HG02852 (cell line): ENCODE results near the gene HNRNPLL.

Experiments used
- ATAC-seq: cut with Tn5 transposase; IDR thresholded peaks from one replicate; pipeline ENCODE4 v1.9.1; 2021; ENCODE audit warnings: mild to moderate bottlenecking, moderate library complexity; ENCODE audit not compliant: unreplicated experiment

Gene HNRNPLL

DNA sequence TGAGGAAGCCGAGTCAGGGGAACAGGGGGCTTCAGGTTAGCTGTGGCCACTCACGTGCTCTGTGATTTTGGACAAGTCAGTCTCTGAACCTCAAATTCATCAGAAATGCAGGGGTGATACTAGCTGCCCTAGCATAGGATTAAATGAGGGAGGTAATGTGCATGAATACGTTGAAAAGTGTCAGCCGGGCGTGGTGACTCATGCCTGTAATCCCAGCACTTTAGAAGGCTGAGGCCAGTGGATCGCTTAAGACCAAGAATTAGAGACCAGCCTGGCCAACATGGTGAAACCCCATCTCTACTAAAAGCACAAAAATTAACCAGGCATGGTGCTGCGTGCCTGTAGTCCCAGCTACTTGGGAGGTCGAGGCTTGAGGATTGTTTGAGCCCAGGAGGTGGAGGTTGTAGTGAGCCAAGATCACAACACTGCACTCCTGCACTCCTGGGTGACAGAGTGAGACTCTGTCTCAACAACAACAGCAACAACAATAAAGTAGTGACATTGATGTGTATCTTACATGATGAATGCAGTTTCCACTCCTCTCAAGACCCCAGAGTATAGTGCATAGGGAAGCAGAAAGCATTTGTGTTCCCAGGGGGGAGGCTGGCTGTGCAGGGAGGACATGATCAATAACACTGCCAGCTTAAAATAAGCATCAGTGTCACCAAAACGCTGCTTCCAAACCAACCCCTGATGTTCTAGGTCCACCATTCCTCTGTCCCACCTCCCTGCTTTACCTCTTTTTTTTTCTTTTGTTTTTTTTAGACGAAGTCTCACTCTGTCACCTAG lies 68.8 kb downstream of the HNRNPLL start:
- ATAC-seq = no peak

DNA sequence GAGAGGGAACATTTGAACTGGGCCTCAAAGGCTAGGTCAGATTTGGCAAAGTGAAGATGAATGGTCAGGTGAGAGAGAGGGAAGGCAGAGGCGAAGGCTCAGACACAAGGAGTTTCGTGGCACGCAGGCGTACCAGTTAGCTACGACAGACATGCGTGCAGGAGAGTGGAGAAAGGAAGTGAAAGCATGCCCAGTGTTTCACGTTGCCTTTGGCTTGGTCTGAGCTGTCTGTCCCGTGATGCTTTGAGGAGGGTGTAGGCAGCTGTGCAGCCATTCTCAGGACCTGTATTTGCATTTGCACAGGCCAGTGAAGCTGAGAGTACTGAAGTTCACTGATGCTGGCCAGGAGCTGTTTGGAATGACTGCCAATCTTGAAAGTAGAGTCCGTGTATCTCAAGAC lies 69.5 kb downstream of the HNRNPLL start:
- peak; percentile 95 for ATAC-seq

DNA sequence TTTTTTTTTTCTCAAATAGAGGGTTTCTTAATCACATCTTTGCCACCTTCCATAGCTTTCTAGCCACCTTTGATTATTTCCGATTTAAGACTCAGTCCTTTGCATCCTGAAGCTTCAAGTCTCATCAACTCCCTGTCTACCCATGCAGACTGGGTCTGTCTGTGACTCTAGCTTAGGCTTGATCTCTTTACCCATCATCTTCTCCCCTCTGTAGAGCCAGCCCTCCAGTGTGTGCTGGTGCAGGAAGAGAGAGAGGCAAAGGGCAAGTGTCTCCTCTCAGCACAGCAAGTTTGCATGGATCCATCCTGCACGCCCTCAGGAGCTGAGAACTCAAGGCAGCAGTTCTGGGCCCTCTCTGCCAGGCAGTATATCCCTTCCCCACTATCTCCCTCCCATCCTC lies 70.4 kb downstream of the HNRNPLL start:
- ATAC-seq = no peak

DNA sequence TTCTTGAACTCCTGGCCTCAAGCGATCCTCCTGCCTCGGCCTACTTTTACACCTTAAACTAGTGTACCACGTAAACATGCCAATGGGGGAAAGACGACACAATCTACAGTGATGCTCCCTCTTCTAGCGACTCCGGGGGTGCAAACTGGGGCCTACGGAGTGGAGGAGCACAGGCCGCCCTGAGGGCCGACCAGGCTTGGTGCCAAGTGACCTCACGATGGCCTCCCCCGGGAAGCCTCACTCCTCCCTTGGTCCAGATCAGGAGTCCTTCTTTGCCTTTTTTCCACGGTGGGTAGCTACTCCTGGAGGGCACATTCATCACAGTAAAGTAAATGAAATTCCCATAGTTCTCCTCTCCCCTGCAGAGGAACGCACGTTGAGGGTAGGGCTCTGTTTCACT lies 73.5 kb downstream of the HNRNPLL start:
- ATAC-seq = no peak

DNA sequence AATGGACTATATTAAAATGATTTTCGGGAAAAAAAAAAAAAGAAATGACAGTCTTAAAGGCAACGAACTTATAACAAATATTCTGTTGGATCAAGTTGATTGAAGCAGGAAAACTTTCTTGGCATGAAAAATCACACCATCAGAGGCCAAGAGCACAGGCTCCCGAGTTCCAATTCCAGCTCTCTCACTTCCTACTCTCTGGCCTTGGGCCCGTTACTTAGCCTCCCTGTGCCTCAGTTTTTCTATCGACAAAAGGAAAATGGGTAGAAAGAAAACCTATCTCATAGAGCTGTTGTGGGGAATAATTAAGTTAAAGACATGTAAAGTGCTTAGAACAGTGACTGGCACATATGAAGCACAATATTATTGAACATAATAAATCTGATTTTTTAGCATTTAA lies 74.2 kb downstream of the HNRNPLL start:
- ATAC-seq = no peak

DNA sequence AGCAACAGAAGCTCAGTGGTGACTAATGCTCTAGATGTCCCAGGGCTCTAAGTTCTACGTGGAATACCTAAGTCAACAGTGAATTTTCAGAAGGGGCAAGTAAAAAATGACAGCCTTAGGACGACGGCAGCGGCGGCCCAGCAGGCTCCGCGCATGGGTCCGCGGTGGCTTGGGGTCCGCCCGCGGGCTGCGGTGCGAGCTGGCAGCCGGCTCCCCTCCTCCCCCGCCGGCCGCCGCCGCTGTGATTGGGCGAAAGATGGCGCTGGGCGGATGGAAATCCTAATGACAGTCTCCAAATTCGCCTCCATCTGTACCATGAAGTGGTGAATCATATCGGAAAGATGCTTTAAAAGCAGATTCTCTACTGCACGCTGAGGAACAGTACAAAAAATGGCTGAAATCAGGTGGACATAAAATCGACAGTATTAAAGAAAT lies 74.7 kb downstream of the HNRNPLL start:
- no peak for ATAC-seq

DNA sequence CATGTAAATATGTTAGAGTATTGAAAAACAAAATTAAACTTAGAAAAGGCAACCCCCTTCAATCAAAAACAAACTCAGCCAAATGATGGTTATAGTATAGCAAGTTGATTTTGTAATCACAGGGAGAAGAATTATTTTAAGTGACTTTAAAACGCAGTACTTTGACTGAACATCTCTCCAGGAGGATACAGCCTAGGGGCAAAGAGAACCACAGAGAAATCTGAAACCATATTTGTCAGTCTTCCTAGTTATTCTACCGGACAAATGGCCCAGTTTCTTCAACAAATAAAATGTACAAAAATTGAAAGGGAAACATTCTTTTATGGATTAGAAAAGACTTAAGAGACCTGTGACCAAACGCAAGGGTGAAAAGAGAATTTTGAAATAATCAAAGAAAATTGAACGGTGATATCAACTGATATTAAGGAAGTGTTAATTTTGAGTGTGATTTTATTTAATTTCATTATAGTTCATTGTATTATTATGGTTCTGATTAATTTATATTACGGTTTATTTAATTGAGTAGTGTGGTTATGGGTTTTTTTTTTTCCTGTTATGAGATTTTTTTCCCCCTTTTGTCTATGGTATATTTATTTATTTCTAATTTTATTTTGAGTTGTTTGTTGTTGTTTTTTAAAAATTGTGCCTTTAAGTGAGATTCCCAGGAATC lies 75.3 kb downstream of the HNRNPLL start:
- no peak for ATAC-seq

DNA sequence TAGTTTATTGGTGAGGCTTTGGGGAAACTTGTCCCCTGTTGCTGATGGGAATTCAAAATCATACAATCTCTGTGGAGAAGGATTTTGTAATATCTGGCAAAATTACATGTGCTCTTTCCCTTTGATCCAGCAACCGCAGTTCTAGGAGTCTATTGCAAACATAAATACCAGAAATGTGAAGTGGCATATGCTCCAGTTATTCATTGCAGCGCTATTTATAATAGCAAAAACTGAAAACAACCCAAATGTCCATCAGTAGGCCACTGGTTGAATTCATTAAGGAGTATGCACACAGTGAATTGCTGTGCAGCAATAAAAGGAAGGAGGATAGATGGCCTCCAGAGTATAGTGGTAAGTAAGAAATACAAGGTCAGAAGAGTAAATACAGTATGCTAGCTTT lies 76.5 kb downstream of the HNRNPLL start:
- no peak for ATAC-seq

DNA sequence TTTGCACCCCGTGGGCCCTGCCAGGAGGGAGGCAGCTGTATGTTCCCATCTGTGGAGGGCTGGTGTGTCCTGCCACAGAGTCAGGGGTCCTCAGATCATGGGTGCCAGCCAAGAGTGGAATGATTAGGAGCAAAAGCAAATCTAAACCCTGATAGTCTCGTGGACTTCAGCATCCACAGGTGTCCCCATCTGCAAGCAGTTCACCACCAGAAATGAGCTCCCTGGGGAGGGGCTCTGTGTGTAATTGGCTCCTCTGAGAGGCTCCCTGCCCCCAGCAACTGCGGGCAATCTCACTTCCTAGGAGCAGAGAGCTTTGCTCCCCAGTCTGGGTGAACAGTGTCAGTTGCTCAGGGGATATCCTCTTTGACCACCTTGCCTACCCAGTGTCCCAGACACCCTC lies 78.1 kb downstream of the HNRNPLL start:
- no peak for ATAC-seq

DNA sequence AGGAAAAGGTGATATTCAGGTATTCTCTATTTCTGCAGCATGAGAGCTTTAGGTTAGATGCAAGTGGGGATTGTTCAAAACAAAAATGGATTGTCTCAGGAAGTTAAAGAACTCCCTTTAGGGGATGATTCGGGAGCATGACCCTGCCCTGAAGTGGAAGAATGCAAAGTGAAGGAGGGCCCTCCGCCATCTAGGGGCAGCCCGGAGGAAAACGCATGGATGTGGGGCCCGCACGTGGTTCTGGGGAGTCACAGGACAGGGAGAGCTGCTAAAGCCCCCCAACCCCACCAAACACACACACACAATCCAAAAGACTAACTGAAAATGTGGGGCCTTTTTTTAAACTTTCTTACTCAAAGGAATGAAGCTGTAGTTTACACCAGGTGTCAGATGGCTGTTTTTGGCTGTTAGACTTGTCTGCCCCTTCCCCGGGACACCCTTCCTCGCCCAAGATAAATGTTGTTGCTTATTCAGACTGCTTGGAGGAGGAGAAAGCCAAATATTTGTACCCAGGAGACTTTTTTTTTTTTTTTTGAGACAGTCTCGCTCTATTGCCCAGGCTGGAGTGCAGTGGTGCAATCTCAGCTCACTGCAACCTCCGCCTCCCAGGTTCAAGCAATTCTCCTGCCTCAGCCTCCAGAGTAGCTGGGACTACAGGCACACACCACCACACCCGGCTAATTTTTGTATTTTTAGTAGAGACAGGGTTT lies 78.8 kb downstream of the HNRNPLL start:
- ATAC-seq = no peak

DNA sequence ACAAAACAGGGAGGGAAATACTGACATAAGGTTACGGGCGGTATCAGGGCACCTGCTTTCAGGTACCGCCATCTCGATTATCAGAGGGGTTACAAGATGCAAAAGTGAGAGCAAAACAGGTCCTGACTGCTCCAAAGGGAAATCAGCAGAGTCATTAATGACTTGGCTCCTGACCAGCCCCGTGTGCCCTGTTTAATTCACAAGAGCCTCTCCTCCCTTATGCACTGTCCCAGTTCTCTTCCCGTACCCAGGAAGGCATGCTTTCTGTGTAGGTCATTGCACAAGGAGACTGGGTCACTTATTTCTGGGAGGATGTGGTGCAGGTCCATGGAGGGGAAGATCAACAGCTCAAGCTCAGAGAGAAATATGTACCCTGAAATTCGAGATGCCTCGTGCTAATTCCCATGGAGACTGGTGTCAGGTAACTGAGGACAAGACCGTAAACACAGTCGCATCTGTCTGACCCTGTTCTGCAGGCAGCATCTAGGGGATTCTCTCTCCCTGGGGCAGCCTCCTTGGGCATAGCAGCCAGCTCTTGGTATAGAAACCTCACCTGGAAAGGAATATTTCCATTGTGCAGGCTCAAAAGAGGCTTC lies 79.9 kb downstream of the HNRNPLL start:
- no peak for ATAC-seq

DNA sequence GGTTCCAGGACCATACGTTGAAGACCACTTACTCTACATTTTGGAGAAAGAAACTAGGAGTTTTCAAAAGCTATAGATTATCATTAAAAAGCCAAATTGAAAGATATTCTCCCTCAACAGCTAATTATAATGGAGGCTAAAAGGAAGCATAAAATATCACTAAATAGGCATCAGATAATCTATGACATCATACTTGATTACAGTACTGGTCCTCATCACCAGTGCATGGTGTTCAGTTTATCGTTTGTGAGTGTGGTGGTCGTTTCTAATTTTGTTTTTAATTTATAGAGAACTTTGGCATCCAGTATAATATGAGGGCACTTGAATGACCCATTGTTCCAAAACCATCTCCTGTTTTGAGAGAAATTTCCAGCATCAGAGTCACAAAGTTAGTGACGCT lies 80.9 kb downstream of the HNRNPLL start:
- ATAC-seq = no peak

DNA sequence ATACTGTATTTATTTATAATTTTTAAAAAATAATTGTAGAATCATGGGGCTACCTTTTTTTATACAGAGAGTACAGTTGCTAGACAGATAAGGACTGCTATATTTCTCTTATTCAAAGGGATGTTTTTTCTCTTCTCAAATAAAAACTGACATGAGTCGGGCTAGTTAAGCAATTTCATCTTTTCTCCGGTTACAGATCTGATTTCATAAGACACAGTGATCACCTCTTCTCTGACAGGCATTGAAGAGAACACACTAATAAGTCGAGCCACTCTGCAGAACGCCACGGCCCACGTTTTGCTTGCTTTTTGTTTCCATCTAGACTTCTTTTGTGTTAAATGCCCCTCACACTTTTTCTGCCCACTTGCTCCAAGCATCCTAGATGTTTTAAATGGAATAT lies 85.4 kb downstream of the HNRNPLL start:
- ATAC-seq = no peak

DNA sequence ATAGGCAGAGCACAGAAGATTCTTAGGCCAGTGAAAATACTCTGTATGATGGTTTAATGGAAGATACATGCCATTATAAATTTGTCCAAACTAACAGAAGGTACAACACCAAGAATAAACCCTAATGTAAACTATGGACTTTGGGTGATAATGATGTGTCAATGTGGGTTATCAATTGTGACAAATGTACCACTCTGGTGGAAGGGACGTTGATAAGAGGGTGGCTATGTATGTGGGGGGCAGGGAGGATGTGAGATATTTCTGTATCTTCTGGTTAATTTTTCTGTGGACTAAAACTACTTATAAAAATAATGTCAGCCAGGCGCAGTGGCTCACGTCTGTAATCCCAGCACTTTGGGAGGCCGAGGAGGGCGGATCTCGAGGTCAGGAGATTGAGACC lies 86.2 kb downstream of the HNRNPLL start:
- no peak for ATAC-seq

DNA sequence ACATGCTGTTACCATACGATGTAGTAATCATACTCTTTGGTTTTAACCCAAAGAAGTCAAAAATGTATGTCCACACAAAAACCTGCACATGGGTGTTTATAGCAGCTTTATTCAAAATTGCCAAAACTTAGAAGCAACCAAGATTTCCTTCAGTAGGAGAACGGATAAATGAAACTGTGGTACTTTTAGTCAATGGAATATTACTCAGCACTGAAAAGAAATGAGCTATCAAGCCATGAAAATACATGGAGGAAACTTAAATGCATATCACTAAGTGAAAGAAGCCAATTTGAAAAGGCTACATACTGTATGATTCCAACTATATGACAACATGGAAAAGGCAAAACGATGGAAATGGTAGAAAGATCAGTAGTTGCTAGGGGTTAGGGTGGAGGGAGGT lies 86.6 kb downstream of the HNRNPLL start:
- ATAC-seq = no peak

DNA sequence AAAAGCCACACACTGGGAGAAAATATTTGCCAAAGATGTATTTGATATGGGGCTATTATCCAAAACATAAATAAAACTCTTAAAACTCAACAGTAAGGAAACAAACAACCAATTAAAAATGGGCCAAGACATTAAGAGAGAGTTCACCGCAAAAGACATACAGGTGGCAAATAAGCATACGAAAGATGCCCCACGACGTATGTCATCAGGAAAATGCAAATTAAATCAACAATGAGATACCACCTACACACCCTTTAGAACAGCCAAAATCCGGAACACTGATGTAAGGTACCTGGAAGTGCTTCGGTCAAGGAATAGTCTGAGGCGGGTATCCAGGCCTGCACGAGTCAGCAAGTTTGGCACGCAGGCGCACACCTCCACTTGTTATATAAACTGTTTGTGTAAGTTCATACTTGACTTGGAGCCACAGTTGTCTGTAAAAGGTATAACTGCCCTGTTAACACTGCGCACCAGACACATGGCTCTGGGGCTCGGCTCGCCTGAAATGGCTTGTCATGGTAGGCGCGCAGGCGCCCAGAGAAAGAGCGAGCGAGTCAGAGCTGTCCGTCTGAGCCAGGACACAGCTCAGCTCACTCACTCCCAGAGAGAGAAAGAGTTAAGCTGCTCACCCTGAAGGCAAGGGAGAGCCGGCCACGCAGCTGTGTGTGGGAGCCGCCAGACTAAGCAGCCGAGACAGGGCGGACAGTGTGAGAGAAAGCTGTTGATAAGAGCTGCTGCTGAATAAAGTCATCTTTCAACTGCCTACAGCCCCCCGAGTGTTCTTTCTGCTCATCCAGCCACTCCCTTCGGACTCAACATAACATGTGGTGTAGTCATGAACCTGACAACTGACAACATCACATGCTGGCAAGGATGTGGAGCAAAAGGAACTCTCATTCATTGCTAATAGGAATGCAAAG lies 87.3 kb downstream of the HNRNPLL start:
- no peak for ATAC-seq

DNA sequence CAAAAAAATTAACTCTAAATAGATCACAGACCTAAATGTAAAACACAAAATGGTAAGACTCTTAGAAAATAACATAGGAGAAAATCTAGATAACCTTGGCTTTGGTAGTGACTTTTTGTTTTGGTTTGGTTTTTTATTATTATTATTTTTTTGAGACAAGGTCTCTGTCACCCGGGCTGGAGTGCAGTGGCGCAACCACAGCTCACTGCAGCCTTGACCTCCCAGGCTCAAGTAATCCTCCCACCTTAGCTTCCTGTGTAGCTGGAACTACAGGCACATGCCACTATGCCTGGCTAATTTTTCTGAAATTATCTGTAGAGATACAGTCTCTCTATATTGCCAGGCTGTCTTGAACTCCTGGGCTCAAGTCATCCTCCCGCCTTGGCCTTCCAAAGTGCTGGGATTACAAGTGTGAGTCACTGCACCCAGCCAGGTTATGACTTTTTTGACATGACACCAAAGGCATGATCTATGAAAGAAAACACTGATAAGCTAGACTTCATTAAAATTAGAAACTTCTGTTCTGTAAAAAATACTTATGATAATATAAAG lies 88.0 kb downstream of the HNRNPLL start:
- ATAC-seq = no peak

DNA sequence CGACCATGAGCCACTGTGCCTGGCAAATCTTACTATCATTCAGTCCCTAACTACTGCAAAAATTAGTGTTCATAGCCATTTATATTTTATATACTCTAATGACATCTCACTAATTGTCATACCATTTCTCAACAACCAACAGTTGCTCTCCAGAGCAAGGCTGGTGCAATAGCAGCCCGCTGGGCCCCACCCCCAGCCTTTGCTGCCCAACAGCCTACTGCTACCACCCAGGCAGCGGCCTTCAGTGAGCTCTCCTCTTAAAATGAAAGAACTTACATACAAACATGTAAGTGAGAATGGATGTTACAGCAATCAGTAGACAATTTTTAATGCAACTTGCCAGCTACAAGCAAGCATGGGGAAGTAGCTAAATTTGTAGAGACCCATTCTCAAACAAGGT lies 90.5 kb downstream of the HNRNPLL start:
- ATAC-seq = no peak
